NAMALWA (cell line): ENCODE measurements around the gene RETREG3.
A peak's percentile ranks its signal among the peaks of the same experiment; 100 is the strongest.
"Not testable (repeated sequence)": the region's sequence is repeated elsewhere in the genome, so short reads cannot be mapped to it uniquely, and the experiment has no call there.

Experiments used
- DNase-seq: peaks from one replicate; pipeline ENCODE4 v3.0.0-alpha.2; 2015; ENCODE audit warnings: low spot score

Gene RETREG3

GRCh38 chr17:42571435-42572225, 37.5 kb downstream of the RETREG3 start:
- DNase-seq: no peak

- no peak for DNase-seq
Observed at GRCh38 chr17:42568341-42569111, 40.6 kb downstream of the RETREG3 start.

- DNase-seq: peak; percentile 94
Observed at GRCh38 chr17:42566883-42567573, 42.1 kb downstream of the RETREG3 start, which contains the start of gene MLX. Gene MLX (plus strand): TSS chr17:42567100. CDS start chr17:42567125, 25 bp downstream.

- DNase-seq: no peak
Observed at GRCh38 chr17:42566215-42566882, 42.8 kb downstream of the RETREG3 start.

GRCh38 chr17:42565523-42566214, 43.5 kb downstream of the RETREG3 start:
- no peak for DNase-seq

GRCh38 chr17:42564815-42565522, 44.2 kb downstream of the RETREG3 start:
- no peak for DNase-seq

GRCh38 chr17:42563950-42564349, 45.2 kb downstream of the RETREG3 start:
- no peak for DNase-seq

GRCh38 chr17:42563543-42563942, 45.6 kb downstream of the RETREG3 start:
- no peak for DNase-seq

- no peak for DNase-seq
Observed at GRCh38 chr17:42563143-42563509, 46.0 kb downstream of the RETREG3 start.

GRCh38 chr17:42562388-42563142, 46.6 kb downstream of the RETREG3 start:
- no peak for DNase-seq

- peak; percentile 96 for DNase-seq
Observed at GRCh38 chr17:42561897-42562387, 47.2 kb downstream of the RETREG3 start, which contains the start of gene COASY. Gene COASY (plus strand): TSS chr17:42562148. CDS start chr17:42562623, 475 bp downstream.

GRCh38 chr17:42560246-42560645, 48.9 kb downstream of the RETREG3 start:
- DNase-seq: no peak

GRCh38 chr17:42559075-42559474, 50.1 kb downstream of the RETREG3 start:
- no peak for DNase-seq

GRCh38 chr17:42555961-42556617, 53.1 kb downstream of the RETREG3 start:
- not testable (repeated sequence) for DNase-seq

- no peak for DNase-seq
Observed at GRCh38 chr17:42555122-42555622, 54.0 kb downstream of the RETREG3 start.

GRCh38 chr17:42554250-42555121, 54.7 kb downstream of the RETREG3 start:
- DNase-seq: peak; percentile 91

GRCh38 chr17:42553866-42554249, 55.3 kb downstream of the RETREG3 start:
- no peak for DNase-seq
